ENCODE measurements around the gene ABHD1.

DNA sequence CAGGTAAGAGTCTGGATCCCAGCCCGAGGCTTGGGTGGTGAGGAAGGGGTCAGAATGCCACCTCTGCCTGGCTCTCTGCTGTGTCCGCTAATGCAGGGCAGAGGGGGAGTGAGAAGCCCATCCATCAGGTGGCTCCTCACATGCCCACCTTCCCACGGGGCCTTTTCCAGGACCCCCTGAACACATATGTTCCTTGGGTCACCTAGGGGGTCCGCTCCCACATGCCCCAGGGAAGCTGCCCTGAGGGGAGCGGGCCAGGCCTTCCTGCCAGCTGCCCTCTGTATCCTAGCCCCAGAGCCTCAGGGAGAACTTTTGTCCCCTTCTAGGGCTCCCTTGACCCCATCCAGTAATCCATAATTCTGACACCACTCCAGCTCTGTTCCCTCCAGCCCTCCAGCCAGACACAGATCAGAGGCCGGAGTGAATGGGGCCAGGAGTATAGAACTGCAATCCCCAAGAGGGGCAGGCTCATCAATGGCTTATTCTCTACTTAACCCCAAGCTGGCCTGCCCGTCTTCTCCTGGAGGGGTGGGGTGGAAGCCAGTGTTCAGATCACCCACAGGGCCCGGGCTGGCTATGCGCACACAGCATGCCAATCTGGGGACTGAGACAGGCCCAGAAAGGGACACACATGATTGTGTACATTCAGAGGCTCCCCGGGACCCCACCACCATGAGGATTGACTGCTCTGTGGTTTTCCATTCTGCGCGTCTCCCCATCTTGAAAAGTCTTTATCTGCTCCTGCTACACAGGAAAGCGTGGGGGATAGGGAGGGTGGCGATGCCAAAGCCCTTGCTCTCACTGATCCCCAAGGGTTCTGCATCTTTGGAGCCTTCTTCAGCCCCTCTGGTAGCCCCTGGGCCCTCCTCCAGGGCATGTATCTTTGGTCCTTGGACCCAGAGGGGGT lies 44.1 kb upstream of the ABHD1 start:
- TF ChIP-seq, protein P1, sequence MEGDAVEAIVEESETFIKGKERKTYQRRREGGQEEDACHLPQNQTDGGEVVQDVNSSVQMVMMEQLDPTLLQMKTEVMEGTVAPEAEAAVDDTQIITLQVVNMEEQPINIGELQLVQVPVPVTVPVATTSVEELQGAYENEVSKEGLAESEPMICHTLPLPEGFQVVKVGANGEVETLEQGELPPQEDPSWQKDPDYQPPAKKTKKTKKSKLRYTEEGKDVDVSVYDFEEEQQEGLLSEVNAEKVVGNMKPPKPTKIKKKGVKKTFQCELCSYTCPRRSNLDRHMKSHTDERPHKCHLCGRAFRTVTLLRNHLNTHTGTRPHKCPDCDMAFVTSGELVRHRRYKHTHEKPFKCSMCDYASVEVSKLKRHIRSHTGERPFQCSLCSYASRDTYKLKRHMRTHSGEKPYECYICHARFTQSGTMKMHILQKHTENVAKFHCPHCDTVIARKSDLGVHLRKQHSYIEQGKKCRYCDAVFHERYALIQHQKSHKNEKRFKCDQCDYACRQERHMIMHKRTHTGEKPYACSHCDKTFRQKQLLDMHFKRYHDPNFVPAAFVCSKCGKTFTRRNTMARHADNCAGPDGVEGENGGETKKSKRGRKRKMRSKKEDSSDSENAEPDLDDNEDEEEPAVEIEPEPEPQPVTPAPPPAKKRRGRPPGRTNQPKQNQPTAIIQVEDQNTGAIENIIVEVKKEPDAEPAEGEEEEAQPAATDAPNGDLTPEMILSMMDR (IDR thresholded peaks at IDR 0.05): no peak
- TF ChIP-seq POLR2A (IDR thresholded peaks at IDR 0.05) (no peak), POLR2AphosphoS5 (IDR thresholded peaks at IDR 0.05) (no peak)

Measured in transverse colon (tissue), 4 donors.